Keratinocyte (primary cell): Measurements from ENCODE around the gene SOX3. TPM values are rescaled to one million over a fixed set of nuclear protein-coding genes. Genes with fewer than 3 reads are reported as not detected.
A peak's percentile ranks its signal among the peaks of the same experiment; 100 is the strongest.

Source experiments
- DNase-seq: peaks from one replicate; pipeline ENCODE4 v3.0.0-alpha.2; 2011; ENCODE audit warnings: low read depth, missing footprints, low spot score
- FAIRE-seq: peaks from 2 replicates; lab custom pipeline; 2011; peaks lifted over from hg19 to GRCh38; lab: Jason Lieb, UNC
- H2AFZ ChIP-seq: 2 replicates; pipeline ENCODE4 v1.6.0; 2012; ENCODE audit warnings: low read length, control low read depth, inconsistent platforms; ENCODE audit not compliant: control insufficient read depth
- H3K27ac ChIP-seq: 2 replicates; pipeline ENCODE4 v1.5.1; 2011; ENCODE audit warnings: low read length; ENCODE audit not compliant: control insufficient read depth, insufficient read depth
- H3K27me3 ChIP-seq: 3 replicates; pipeline ENCODE4 v1.6.0; 2011; ENCODE audit warnings: low read length; ENCODE audit not compliant: control insufficient read depth, insufficient read depth; ENCODE audit errors: extremely low read depth
- H3K36me3 ChIP-seq, 2 experiments: 2 replicates in 1 of 2; 3 replicates in 1 of 2; pipeline ENCODE4 v1.5.1; 2011; ENCODE audit warnings: low read length in 2 of 2, mild to moderate bottlenecking in 1 of 2; ENCODE audit not compliant: control insufficient read depth in 2 of 2, insufficient read depth in 2 of 2; ENCODE audit errors: extremely low read depth in 1 of 2
- H3K4me1 ChIP-seq: 3 replicates; pipeline ENCODE4 v1.5.1; 2011; ENCODE audit warnings: low read length; ENCODE audit not compliant: control insufficient read depth, insufficient read depth; ENCODE audit errors: extremely low read depth
- H3K4me2 ChIP-seq: 3 replicates; pipeline ENCODE4 v1.6.0; 2011; ENCODE audit warnings: low read depth, low read length; ENCODE audit not compliant: control insufficient read depth, insufficient read depth; ENCODE audit errors: extremely low read depth
- H3K4me3 ChIP-seq, 3 experiments: fragments of 200-600 bp in 1 of 3; sonication (generic) in 1 of 3; 2 replicates in 2 of 3; 3 replicates in 1 of 3; pipeline ENCODE4 v1.5.1; 2011 to 2016; ENCODE audit warnings: low read length in 3 of 3, mild to moderate bottlenecking in 3 of 3, control low read depth in 2 of 3, inconsistent platforms in 1 of 3, low read depth in 1 of 3, mixed read lengths in 1 of 3, mixed run types in 1 of 3, moderate library complexity in 1 of 3; ENCODE audit not compliant: control insufficient read depth in 2 of 3, insufficient read depth in 2 of 3; ENCODE audit errors: extremely low read depth in 1 of 3
- H3K79me2 ChIP-seq: 2 replicates; pipeline ENCODE4 v1.6.0; 2012; ENCODE audit warnings: low read length; ENCODE audit not compliant: control insufficient read depth, insufficient read depth
- H3K9ac ChIP-seq: 3 replicates; pipeline ENCODE4 v1.6.0; 2011; ENCODE audit warnings: low read length; ENCODE audit not compliant: control insufficient read depth, insufficient read depth; ENCODE audit errors: extremely low read depth
- H3K9me1 ChIP-seq: 3 replicates; pipeline ENCODE4 v1.6.0; 2011; ENCODE audit warnings: low read length; ENCODE audit not compliant: control insufficient read depth, insufficient read depth; ENCODE audit errors: extremely low read depth
- H3K9me3 ChIP-seq: 2 replicates; pipeline ENCODE4 v1.5.1; 2012; ENCODE audit warnings: low read depth, low read length; ENCODE audit not compliant: control insufficient read depth
- H4K20me1 ChIP-seq: 3 replicates; pipeline ENCODE4 v1.6.0; 2011; ENCODE audit warnings: low read length; ENCODE audit not compliant: control insufficient read depth, insufficient read depth; ENCODE audit errors: extremely low read depth
- EZH2 ChIP-seq: IDR thresholded peaks from one replicate; pipeline ENCODE4 v1.6.1; 2012; ENCODE audit warnings: inconsistent platforms, mild to moderate bottlenecking, low read length, moderate library complexity
- dilution Hi-C: fragments of 300-500 bp; cut with MboI; formaldehyde crosslinking; loops from one replicate; pipeline ENCODE4 v1.7.0; 2020; ENCODE audit warnings: low sequenced_read_pairs; ENCODE audit not compliant: extremely low pct_ligation_motif_present
- polyA plus RNA-seq, 5 experiments: library from polyadenylated mRNA; depleted of rRNA in 3 of 5; stranded (reverse) in 3 of 5; stranded (forward) in 1 of 5; unstranded in 1 of 5; fragments of >200 nt; gene quantifications; 1 replicate in 1 of 5; 2 replicates in 3 of 5; 3 replicates in 1 of 5; pipeline versions ENCODE4 v1.2.1 to v1.2.3, GENCODE V29; 2011 to 2012; ENCODE audit warnings: missing spikeins in 2 of 5, low read depth in 1 of 5, low replicate concordance in 1 of 5
- TF ChIP-seq, protein P1 (sequence below), 3 experiments: IDR thresholded peaks in 1 of 3; conservative IDR thresholded peaks in 1 of 3; optimal IDR thresholded peaks in 1 of 3; 2 replicates in 2 of 3; 3 replicates in 1 of 3; pipeline versions ENCODE3 to v1.5.1; 2011; ENCODE audit warnings: low read length in 3 of 3, mild to moderate bottlenecking in 3 of 3, moderate library complexity in 2 of 3, control low read depth in 1 of 3, inconsistent platforms in 1 of 3; ENCODE audit not compliant: insufficient read depth in 2 of 3; ENCODE audit errors: extremely low read depth in 1 of 3

Gene SOX3
- polyA plus RNA-seq, 1 donor (not counting 4 experiments of a cell fraction or from before 2014, with no cell fraction given): not detected

- Histone ChIP-seq H3K79me2 (no peaks in the 10 kb centered on the region), H3K4me1 (no peaks in the 10 kb centered on the region), H3K4me2 (no peak overlapping the region), H2AFZ (no peak overlapping the region), H4K20me1 (no peaks in the 10 kb centered on the region), H3K9me3 (no peaks in the 10 kb centered on the region), H3K9me1 (no peaks in the 10 kb centered on the region), H3K4me3 (no peak overlapping the region), H3K9ac (no peak overlapping the region), H3K27ac (no peak overlapping the region), H3K36me3 (no peaks in the 10 kb centered on the region), H3K27me3 (peaks cover 73% of the 10 kb centered on the region)
- FAIRE-seq (no peak), DNase-seq (no peak)
- dilution Hi-C loops: no loop called here
- TF ChIP-seq, protein P1, sequence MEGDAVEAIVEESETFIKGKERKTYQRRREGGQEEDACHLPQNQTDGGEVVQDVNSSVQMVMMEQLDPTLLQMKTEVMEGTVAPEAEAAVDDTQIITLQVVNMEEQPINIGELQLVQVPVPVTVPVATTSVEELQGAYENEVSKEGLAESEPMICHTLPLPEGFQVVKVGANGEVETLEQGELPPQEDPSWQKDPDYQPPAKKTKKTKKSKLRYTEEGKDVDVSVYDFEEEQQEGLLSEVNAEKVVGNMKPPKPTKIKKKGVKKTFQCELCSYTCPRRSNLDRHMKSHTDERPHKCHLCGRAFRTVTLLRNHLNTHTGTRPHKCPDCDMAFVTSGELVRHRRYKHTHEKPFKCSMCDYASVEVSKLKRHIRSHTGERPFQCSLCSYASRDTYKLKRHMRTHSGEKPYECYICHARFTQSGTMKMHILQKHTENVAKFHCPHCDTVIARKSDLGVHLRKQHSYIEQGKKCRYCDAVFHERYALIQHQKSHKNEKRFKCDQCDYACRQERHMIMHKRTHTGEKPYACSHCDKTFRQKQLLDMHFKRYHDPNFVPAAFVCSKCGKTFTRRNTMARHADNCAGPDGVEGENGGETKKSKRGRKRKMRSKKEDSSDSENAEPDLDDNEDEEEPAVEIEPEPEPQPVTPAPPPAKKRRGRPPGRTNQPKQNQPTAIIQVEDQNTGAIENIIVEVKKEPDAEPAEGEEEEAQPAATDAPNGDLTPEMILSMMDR (optimal IDR thresholded peaks at IDR 0.05 in 1 of 3, IDR thresholded peaks at IDR 0.05 in 1 of 3, conservative IDR thresholded peaks at IDR 0.05 in 1 of 3; ENCODE audit: extremely low read depth in 1 of 3, insufficient read depth in 2 of 3, low read length in 3 of 3): no peak
- no peak for TF ChIP-seq EZH2
Observed at GRCh38 chrX:140508958-140509357, 4.1 kb upstream of the SOX3 start.

GRCh38 chrX:140507982-140508305 lies 3.1 kb upstream of the SOX3 start:
- FAIRE-seq (no peak), DNase-seq (no peak)
- no peak overlapping the region for H3K4me3 ChIP-seq
- TF ChIP-seq EZH2: no peak
- TF ChIP-seq, protein P1 (optimal IDR thresholded peaks at IDR 0.05 in 1 of 3, IDR thresholded peaks at IDR 0.05 in 1 of 3, conservative IDR thresholded peaks at IDR 0.05 in 1 of 3; ENCODE audit: extremely low read depth in 1 of 3, insufficient read depth in 2 of 3, low read length in 3 of 3): peak in 2 of 3 experiments; percentile 20 to 43
- no peaks in the 10 kb centered on the region for H3K79me2 ChIP-seq
- H3K9ac ChIP-seq: no peak overlapping the region
- H3K4me2 ChIP-seq: no peak overlapping the region
- no peak overlapping the region for H2AFZ ChIP-seq
- H3K27ac ChIP-seq: no peak overlapping the region
- H3K36me3 ChIP-seq: no peaks in the 10 kb centered on the region
- no peaks in the 10 kb centered on the region for H4K20me1 ChIP-seq
- no peaks in the 10 kb centered on the region for H3K9me3 ChIP-seq
- H3K9me1 ChIP-seq: no peaks in the 10 kb centered on the region
- H3K4me1 ChIP-seq: no peaks in the 10 kb centered on the region
- peaks cover 82% of the 10 kb centered on the region for H3K27me3 ChIP-seq
- dilution Hi-C loops: no loop called here
